Progenitor cell of endocrine pancreas (in vitro differentiated cells): ENCODE results near the gene UBAP1L. TPM values are rescaled to one million over a fixed set of nuclear protein-coding genes. Genes with fewer than 3 reads are reported as not detected.
"Not testable (repeated sequence)": the region's sequence is repeated elsewhere in the genome, so short reads cannot be mapped to it uniquely, and the experiment has no call there.

ENCODE experiments used
- DNase-seq: peaks from one replicate; pipeline ENCODE4 v3.0.0; 2021; ENCODE audit warnings: low spot score; ENCODE audit not compliant: unreplicated experiment
- H3K27ac Mint-ChIP-seq: 2 replicates; pipeline ENCODE4 v1.8.0; 2021; ENCODE audit warnings: mild to moderate bottlenecking, moderate library complexity, mixed read lengths
- H3K27me3 Mint-ChIP-seq: 2 replicates; pipeline ENCODE4 v1.8.0; 2021; ENCODE audit warnings: mixed read lengths
- H3K36me3 Mint-ChIP-seq: 2 replicates; pipeline ENCODE4 v1.8.0; 2022; ENCODE audit warnings: mixed read lengths; ENCODE audit not compliant: insufficient read depth
- H3K4me1 Mint-ChIP-seq: 2 replicates; pipeline ENCODE4 v1.8.0; 2021; ENCODE audit warnings: low read depth, mixed read lengths
- H3K4me3 Mint-ChIP-seq: 2 replicates; pipeline ENCODE4 v1.8.0; 2021; ENCODE audit warnings: low read depth, mild to moderate bottlenecking, moderate library complexity, mixed read lengths
- H3K9me3 Mint-ChIP-seq: 2 replicates; pipeline ENCODE4 v1.8.0; 2021; ENCODE audit warnings: low read depth, mixed read lengths
- CTCF ChIP-seq: fragments of 200-600 bp; sonication (generic); IDR thresholded peaks from one replicate; pipeline ENCODE4 v1.5.0; 2021; ENCODE audit warnings: antibody characterized with exemption, mild to moderate bottlenecking; ENCODE audit not compliant: unreplicated experiment
- total RNA-seq: library from RNA; stranded (reverse); gene quantifications from 2 replicates; pipeline ENCODE4 v1.2.1, GENCODE V29; 2021

Gene UBAP1L
- total RNA-seq, 1 donor from 2014 or later, result 5.8 TPM

GRCh38 chr15:65094294-65094995 lies 20.6 kb downstream of the UBAP1L start:
- H3K9me3 Mint-ChIP-seq, result no peaks in the 10 kb centered on the region
- no peak for DNase-seq
- TF ChIP-seq CTCF, result no peak
- H3K27ac Mint-ChIP-seq, result no peak overlapping the region
- no peak overlapping the region for H3K4me3 Mint-ChIP-seq
- H3K27me3 Mint-ChIP-seq, result no peaks in the 10 kb centered on the region
- H3K4me1 Mint-ChIP-seq, result peaks cover 3% of the 10 kb centered on the region
- peaks cover 9% of the 10 kb centered on the region for H3K36me3 Mint-ChIP-seq

GRCh38 chr15:65093793-65094170 lies 21.2 kb downstream of the UBAP1L start:
- H3K27me3 Mint-ChIP-seq, result not testable (repeated sequence)

GRCh38 chr15:65092911-65093792 lies 21.8 kb downstream of the UBAP1L start:
- no peaks in the 10 kb centered on the region for H3K9me3 Mint-ChIP-seq
- no peak for TF ChIP-seq CTCF
- DNase-seq, result no peak
- no peaks in the 10 kb centered on the region for H3K27me3 Mint-ChIP-seq
- H3K27ac Mint-ChIP-seq, result no peak overlapping the region
- H3K4me1 Mint-ChIP-seq, result peaks cover 12% of the 10 kb centered on the region
- H3K4me3 Mint-ChIP-seq, result no peak overlapping the region
- H3K36me3 Mint-ChIP-seq, result peaks cover 5% of the 10 kb centered on the region

More at GRCh38 chr15:65093793-65094170, 21.2 kb downstream of the UBAP1L start:
- H3K9me3 Mint-ChIP-seq, H3K4me1 Mint-ChIP-seq, DNase-seq, H3K36me3 Mint-ChIP-seq, H3K4me3 Mint-ChIP-seq, H3K27ac Mint-ChIP-seq: not testable (repeated sequence)

DNA sequence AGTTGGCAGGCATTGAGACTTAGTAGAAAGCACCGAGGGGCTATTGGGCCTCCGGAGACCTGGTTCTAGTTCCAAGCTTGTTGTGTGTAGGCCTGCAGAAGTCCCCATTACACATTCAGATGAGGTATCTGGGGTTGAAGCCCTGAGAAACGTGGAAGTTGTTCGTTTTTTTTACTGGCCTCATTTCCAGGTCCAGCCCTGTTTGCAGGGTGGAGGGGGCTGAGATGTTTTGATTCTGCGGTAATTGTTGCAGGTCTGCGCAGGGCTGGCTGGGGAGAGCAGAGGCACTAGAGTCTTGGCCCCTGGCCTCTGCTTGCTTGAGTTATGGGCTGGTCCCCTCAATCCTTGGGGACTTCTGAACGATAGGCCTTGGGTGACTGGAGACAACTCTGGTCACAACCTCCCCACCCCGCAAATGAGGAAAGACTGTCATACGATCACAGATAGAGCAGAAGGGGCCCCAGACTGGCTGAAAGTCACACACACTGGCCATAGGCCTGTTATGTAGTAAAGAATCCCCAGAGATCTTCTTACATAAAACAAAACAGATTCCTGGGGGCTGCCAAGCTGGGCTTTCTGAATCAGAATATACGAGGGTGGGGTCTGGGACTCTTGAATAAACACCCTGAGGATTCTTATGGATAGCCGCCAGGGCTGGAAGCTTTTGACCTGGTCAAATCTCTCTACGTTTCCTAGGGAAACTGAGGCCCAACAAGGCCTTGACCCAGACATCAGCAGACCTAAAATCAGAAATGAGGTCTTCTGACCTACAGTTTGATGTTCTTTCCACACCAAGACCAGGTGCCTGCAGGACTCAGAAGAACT lies 22.8 kb downstream of the UBAP1L start:
- H3K27ac Mint-ChIP-seq, result no peak overlapping the region
- no peak overlapping the region for H3K4me3 Mint-ChIP-seq
- no peaks in the 10 kb centered on the region for H3K9me3 Mint-ChIP-seq
- TF ChIP-seq CTCF, result no peak
- peaks cover 5% of the 10 kb centered on the region for H3K27me3 Mint-ChIP-seq
- DNase-seq, result no peak
- peaks cover 16% of the 10 kb centered on the region for H3K4me1 Mint-ChIP-seq
- peaks cover 2% of the 10 kb centered on the region for H3K36me3 Mint-ChIP-seq

DNA sequence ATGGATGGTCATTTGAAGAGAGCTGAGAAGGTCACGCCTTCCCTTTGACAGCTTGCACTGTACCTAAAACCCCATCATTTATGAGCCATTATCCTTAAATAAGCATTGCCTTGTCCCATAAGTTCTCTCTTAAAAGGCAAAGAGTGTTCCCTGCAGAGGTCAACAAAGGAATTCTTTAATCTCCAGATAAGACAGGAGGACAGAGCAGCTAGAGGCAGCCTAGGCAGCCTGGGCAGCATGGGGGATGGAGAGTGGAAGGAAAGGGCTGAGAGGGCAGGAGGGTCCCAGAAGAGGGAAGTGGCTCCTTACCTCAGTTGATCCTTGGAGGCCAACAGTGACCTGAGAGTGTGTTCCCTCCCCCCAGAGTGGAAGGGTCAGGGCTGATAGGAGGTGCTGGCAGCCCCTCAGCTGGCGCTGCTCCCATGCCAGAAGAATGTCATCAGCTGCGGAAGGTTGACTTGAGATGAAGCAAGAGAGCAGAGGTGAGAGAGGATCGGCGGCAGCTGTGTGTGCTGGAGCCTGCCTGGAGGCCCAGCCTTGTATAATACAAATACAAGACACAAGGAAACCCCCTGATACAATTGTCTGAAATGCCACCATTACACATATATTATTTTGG lies 25.7 kb downstream of the UBAP1L start:
- H3K27me3 Mint-ChIP-seq, result peaks cover 21% of the 10 kb centered on the region
- no peaks in the 10 kb centered on the region for H3K9me3 Mint-ChIP-seq
- H3K36me3 Mint-ChIP-seq, result no peaks in the 10 kb centered on the region
- peaks cover 19% of the 10 kb centered on the region for H3K4me1 Mint-ChIP-seq
- no peak for DNase-seq
- peak overlapping the region; percentile 21 for H3K27ac Mint-ChIP-seq
- no peak for TF ChIP-seq CTCF
- no peak overlapping the region for H3K4me3 Mint-ChIP-seq
